DOHH2 (cell line): ENCODE results near the gene NPFF.

Experiments used
- CTCF ChIP-seq: fragments of 200-600 bp; sonication (generic); IDR thresholded peaks from one replicate; pipeline ENCODE4 v1.5.1; 2014; ENCODE audit warnings: antibody characterized with exemption, mild to moderate bottlenecking, low read depth, low read length; ENCODE audit not compliant: poor library complexity, severe bottlenecking
- EZH2phosphoT487 ChIP-seq: fragments of 200-600 bp; sonication (generic); IDR thresholded peaks from 2 replicates; pipeline ENCODE4 v1.6.1; 2017; ENCODE audit warnings: borderline replicate concordance, mild to moderate bottlenecking, antibody characterized with exemption, low read length, moderate library complexity, mixed read lengths

GRCh38 chr12:53486736-53487487, 20.4 kb downstream of the NPFF start:
- TF ChIP-seq CTCF (no peak), EZH2phosphoT487 (no peak)
